PC-9 (cell line): ENCODE measurements around the gene TNIK.

Experiments used
- CTCF ChIP-seq: fragments of 200-600 bp; sonication (generic); conservative IDR thresholded peaks from 2 replicates; pipeline ENCODE4 v1.6.1; 2017; ENCODE audit warnings: mixed run types, antibody characterized with exemption, mild to moderate bottlenecking, moderate library complexity
- EZH2 ChIP-seq: fragments of 200-600 bp; sonication (generic); IDR thresholded peaks from 2 replicates; pipeline ENCODE4 v1.8.0; 2017; ENCODE audit warnings: antibody characterized with exemption, low read depth

- TF ChIP-seq CTCF: no peak
- TF ChIP-seq EZH2: no peak
Observed at GRCh38 chr3:171384101-171384891, 75.9 kb downstream of the TNIK start.
